Bronchial epithelial cell (primary cell): ENCODE data around the gene RNF166. TPM values are rescaled to one million over a fixed set of nuclear protein-coding genes. Genes with fewer than 3 reads are reported as not detected.

ENCODE experiments used
- DNase-seq: peaks from one replicate; pipeline ENCODE4 v3.0.0-alpha.2; 2010; ENCODE audit warnings: low read depth
- FAIRE-seq: peaks from 2 replicates; lab custom pipeline; 2011; peaks lifted over from hg19 to GRCh38; lab: Jason Lieb, UNC
- H3K27me3 ChIP-seq: 2 replicates; pipeline ENCODE4 v1.5.1; 2011; ENCODE audit warnings: low read length; ENCODE audit not compliant: control insufficient read depth, insufficient read depth
- H3K36me3 ChIP-seq: 2 replicates; pipeline ENCODE4 v1.5.1; 2011; ENCODE audit warnings: low read length; ENCODE audit not compliant: control insufficient read depth, insufficient read depth
- H3K4me3 ChIP-seq: 2 replicates; pipeline ENCODE4 v1.5.1; 2011; ENCODE audit warnings: mild to moderate bottlenecking, low read depth, low read length, control low read depth
- total RNA-seq: library from RNA; depleted of rRNA; stranded (reverse); fragments of >200 nt; gene quantifications from 2 replicates; pipeline ENCODE4 v1.2.1, GENCODE V29; 2014
- TF ChIP-seq, protein P1 (sequence below): IDR thresholded peaks from 2 replicates; pipeline ENCODE4 v1.5.1; 2011; ENCODE audit warnings: mild to moderate bottlenecking, moderate library complexity, low read length, control low read depth, inconsistent platforms; ENCODE audit not compliant: insufficient read depth, severe bottlenecking

RNF166 gene
- total RNA-seq, 1 donor from 2014 or later: 9.7 TPM

- TF ChIP-seq, protein P1, sequence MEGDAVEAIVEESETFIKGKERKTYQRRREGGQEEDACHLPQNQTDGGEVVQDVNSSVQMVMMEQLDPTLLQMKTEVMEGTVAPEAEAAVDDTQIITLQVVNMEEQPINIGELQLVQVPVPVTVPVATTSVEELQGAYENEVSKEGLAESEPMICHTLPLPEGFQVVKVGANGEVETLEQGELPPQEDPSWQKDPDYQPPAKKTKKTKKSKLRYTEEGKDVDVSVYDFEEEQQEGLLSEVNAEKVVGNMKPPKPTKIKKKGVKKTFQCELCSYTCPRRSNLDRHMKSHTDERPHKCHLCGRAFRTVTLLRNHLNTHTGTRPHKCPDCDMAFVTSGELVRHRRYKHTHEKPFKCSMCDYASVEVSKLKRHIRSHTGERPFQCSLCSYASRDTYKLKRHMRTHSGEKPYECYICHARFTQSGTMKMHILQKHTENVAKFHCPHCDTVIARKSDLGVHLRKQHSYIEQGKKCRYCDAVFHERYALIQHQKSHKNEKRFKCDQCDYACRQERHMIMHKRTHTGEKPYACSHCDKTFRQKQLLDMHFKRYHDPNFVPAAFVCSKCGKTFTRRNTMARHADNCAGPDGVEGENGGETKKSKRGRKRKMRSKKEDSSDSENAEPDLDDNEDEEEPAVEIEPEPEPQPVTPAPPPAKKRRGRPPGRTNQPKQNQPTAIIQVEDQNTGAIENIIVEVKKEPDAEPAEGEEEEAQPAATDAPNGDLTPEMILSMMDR: no peak
- Histone ChIP-seq H3K4me3 (no peak overlapping the region), H3K36me3 (peaks cover 2% of the 10 kb centered on the region), H3K27me3 (no peaks in the 10 kb centered on the region)
- FAIRE-seq (no peak), DNase-seq (no peak)
Observed at GRCh38 chr16:88691924-88692560, 14.2 kb downstream of the RNF166 start.

- Histone ChIP-seq H3K4me3 (no peak overlapping the region), H3K36me3 (peaks cover 2% of the 10 kb centered on the region), H3K27me3 (no peaks in the 10 kb centered on the region)
- FAIRE-seq (no peak), DNase-seq (no peak)
- TF ChIP-seq, protein P1: no peak
Observed at GRCh38 chr16:88691129-88691813, 14.9 kb downstream of the RNF166 start.

- no peak overlapping the region for H3K4me3 ChIP-seq
- DNase-seq: no peak
- no peak for FAIRE-seq
- no peaks in the 10 kb centered on the region for H3K36me3 ChIP-seq
- TF ChIP-seq, protein P1: no peak
- no peaks in the 10 kb centered on the region for H3K27me3 ChIP-seq
Observed at GRCh38 chr16:88690341-88691128, 15.7 kb downstream of the RNF166 start.

GRCh38 chr16:88688013-88688778 is 18.0 kb downstream of the RNF166 start:
- TF ChIP-seq, protein P1: no peak
- H3K27me3 ChIP-seq: no peaks in the 10 kb centered on the region
- FAIRE-seq: no peak

GRCh38 chr16:88687676-88688012 is 18.6 kb downstream of the RNF166 start:
- TF ChIP-seq, protein P1: no peak
- no peak for DNase-seq
- no peak for FAIRE-seq
- Histone ChIP-seq H3K4me3 (no peak overlapping the region), H3K27me3 (no peaks in the 10 kb centered on the region), H3K36me3 (no peaks in the 10 kb centered on the region)

More at GRCh38 chr16:88688013-88688778, 18.0 kb downstream of the RNF166 start:
- Histone ChIP-seq H3K4me3 (no peak overlapping the region), H3K36me3 (no peaks in the 10 kb centered on the region)
- peak; percentile 74 for DNase-seq
